ENCODE results near the gene STXBP5L.
"Not testable (repeated sequence)": the region's sequence is repeated elsewhere in the genome, so short reads cannot be mapped to it uniquely, and the experiment has no call there.

STXBP5L gene

DNA sequence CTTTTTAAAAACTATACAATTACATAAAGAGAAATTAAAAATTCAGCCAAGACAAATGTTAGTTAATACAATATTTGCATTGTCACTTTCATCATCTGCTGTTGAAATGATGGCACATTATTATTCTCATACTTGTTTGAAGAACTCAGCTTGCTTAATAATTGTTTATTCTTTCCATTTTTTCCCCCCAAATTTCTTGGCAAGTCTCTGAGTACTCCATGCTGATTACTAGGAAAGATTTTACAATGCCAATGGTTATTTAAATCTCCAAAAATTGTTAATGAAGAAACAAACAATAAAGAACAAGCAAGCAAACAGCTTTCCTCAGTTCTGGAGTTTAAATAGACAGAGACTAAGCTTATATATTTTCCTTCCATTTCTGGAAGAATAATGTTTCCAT, 15.1 kb upstream of the STXBP5L start:
- H3K4me3 ChIP-seq (ENCODE audit: low read depth, low read length): no peak overlapping the region
- TF ChIP-seq, protein P1, sequence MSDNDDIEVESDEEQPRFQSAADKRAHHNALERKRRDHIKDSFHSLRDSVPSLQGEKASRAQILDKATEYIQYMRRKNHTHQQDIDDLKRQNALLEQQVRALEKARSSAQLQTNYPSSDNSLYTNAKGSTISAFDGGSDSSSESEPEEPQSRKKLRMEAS (IDR thresholded peaks at IDR 0.05; ENCODE audit: low read depth, low read length): no peak
- TF ChIP-seq POLR2A (IDR thresholded peaks at IDR 0.05; ENCODE audit: extremely low read depth, insufficient read length): no peak
- TF ChIP-seq MYC (IDR thresholded peaks at IDR 0.05; ENCODE audit: low read depth, low read length): no peak
- TF ChIP-seq, protein P2, sequence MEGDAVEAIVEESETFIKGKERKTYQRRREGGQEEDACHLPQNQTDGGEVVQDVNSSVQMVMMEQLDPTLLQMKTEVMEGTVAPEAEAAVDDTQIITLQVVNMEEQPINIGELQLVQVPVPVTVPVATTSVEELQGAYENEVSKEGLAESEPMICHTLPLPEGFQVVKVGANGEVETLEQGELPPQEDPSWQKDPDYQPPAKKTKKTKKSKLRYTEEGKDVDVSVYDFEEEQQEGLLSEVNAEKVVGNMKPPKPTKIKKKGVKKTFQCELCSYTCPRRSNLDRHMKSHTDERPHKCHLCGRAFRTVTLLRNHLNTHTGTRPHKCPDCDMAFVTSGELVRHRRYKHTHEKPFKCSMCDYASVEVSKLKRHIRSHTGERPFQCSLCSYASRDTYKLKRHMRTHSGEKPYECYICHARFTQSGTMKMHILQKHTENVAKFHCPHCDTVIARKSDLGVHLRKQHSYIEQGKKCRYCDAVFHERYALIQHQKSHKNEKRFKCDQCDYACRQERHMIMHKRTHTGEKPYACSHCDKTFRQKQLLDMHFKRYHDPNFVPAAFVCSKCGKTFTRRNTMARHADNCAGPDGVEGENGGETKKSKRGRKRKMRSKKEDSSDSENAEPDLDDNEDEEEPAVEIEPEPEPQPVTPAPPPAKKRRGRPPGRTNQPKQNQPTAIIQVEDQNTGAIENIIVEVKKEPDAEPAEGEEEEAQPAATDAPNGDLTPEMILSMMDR (IDR thresholded peaks at IDR 0.05; ENCODE audit: low read depth, low read length): no peak
- no peak for DNase-seq (ENCODE audit: low read depth)

DNA sequence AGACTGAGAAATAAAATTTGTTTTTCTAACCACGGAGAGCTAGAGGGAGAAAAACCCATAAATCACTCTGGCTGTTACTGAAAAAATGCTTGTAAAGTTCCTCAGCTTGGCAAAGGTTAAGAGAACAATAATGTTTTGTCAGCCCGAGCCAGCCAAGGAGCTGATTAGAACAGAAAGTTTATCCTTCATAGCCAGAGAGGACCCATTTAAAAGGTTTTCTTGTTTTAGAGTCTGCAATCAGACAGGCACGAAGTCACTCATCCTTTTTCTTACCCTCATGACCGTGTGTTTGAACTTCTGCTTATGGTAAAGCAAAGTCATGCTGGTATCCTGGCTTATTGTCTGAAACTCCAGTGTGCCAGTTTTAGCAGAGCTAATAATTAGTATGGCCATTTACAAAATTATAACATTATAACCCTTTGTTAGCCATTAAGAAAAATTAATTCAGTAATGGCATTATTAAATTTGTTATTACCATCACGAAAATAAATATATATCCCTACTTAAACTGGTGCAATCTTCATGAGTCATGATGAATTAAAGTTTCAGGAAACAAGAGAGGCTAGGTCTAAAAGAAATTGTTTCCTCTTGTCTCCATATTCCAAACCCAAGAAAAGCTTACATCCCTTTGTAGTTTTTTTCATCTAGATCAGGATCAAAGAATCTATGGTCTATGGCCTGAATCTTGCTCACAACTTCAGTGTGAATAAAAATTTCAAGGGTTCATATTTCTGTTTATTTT, 13.5 kb upstream of the STXBP5L start:
- peak; percentile 2 for DNase-seq (ENCODE audit: low read depth)
- TF ChIP-seq MYC (IDR thresholded peaks at IDR 0.05; ENCODE audit: low read depth, low read length) (no peak), POLR2A (IDR thresholded peaks at IDR 0.05; ENCODE audit: extremely low read depth, insufficient read length) (no peak)
- TF ChIP-seq, protein P2 (IDR thresholded peaks at IDR 0.05; ENCODE audit: low read depth, low read length): no peak
- TF ChIP-seq, protein P1 (IDR thresholded peaks at IDR 0.05; ENCODE audit: low read depth, low read length): no peak

DNA sequence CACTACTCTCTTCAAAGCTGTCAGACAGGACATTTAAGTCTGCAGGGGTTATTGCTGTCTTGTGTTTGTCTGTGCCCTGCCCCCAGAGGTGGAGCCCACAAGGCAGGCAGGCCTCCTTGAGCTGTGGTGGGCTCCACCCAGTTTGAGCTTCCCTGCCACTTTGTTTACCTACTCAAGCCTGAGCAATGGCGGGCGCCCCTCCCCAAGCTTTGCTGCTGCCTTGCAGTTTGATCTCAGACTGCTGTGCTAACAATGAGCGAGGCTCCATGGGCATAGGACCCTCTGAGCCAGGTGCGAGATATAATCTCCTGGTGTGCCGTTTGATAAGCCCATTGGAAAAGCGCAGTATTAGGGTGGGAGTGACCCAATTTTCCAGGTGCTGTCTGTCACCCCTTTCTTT, 6.3 kb upstream of the STXBP5L start:
- not testable (repeated sequence) for DNase-seq (ENCODE audit: low read depth); H3K4me3 ChIP-seq (ENCODE audit: low read depth, low read length)

More for the DNA sequence above, 13.5 kb upstream of the STXBP5L start:
- H3K4me3 ChIP-seq (ENCODE audit: low read depth, low read length): no peak overlapping the region

DNA sequence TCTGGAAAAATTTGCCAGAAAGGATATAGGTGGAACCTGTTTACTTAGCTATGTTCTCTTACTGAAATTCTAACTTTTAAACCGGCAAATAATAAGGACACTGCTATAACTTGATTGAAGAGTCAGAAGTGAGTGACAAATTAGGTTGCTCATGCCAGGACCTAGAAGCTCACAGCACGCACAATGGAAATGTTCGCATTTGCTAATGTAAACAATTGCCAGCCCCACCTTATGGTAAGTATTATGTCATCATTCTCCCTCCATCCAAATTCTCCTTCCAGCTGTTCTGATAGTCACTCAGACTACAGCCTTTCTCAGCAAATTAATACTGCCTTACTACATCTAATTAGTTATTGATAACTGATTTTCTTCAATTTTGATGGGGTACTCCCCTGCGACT, 4.8 kb upstream of the STXBP5L start:
- no peak for DNase-seq (ENCODE audit: low read depth)
- H3K4me3 ChIP-seq (ENCODE audit: low read depth, low read length): no peak overlapping the region
- TF ChIP-seq, protein P1 (IDR thresholded peaks at IDR 0.05; ENCODE audit: low read depth, low read length): no peak
- TF ChIP-seq POLR2A (IDR thresholded peaks at IDR 0.05; ENCODE audit: extremely low read depth, insufficient read length): no peak
- TF ChIP-seq MYC (IDR thresholded peaks at IDR 0.05; ENCODE audit: low read depth, low read length): no peak
- TF ChIP-seq, protein P2 (IDR thresholded peaks at IDR 0.05; ENCODE audit: low read depth, low read length): no peak

DNA sequence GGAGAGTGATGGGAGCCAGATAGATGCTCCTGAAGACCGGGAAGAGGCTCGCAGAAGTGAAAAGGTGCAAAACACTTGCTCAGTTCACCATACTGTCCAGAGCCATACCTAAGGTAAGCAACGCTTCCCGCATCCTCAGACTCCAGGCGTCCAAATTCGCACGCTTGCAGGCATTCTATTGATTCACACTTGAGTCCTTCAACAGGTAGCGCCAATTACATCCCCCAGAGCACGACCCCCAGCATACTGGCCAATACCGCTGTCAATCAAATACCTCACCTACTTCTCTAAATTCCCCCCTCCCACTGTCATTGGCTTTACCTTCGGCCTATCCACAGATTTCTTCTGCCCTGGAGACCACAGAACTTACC, 361 bp upstream of the STXBP5L start:
- no peak overlapping the region for H3K4me3 ChIP-seq (ENCODE audit: low read depth, low read length)

More for the DNA sequence above, 361 bp upstream of the STXBP5L start:
- DNase-seq (ENCODE audit: low read depth): no peak
- TF ChIP-seq, protein P2 (IDR thresholded peaks at IDR 0.05; ENCODE audit: low read depth, low read length): no peak
- TF ChIP-seq MYC (IDR thresholded peaks at IDR 0.05; ENCODE audit: low read depth, low read length): no peak
- no peak for TF ChIP-seq POLR2A (IDR thresholded peaks at IDR 0.05; ENCODE audit: extremely low read depth, insufficient read length)
- TF ChIP-seq, protein P1 (IDR thresholded peaks at IDR 0.05; ENCODE audit: low read depth, low read length): no peak

All from NB4 (cell line).